Mesothelial cell of epicardium (in vitro differentiated cells): ENCODE results near the gene MED13L. TPM values are rescaled to one million over a fixed set of nuclear protein-coding genes. Genes with fewer than 3 reads are reported as not detected.

ENCODE experiments used
- DNase-seq, 2 experiments: peaks; one replicate each; pipeline ENCODE4 v3.0.0; 2021; ENCODE audit warnings: low spot score in 2 of 2; ENCODE audit not compliant: unreplicated experiment in 2 of 2
- H3K27ac Mint-ChIP-seq: 2 replicates; pipeline ENCODE4 v1.8.0; 2021; ENCODE audit warnings: mixed read lengths
- H3K27me3 Mint-ChIP-seq: 2 replicates; pipeline ENCODE4 v1.8.0; 2021; ENCODE audit warnings: low read depth, mixed read lengths
- H3K36me3 Mint-ChIP-seq: 2 replicates; pipeline ENCODE4 v1.8.0; 2021; ENCODE audit warnings: mixed read lengths
- H3K4me1 Mint-ChIP-seq: 2 replicates; pipeline ENCODE4 v1.8.0; 2021; ENCODE audit warnings: mixed read lengths
- H3K4me3 Mint-ChIP-seq: 2 replicates; pipeline ENCODE4 v1.8.0; 2021; ENCODE audit warnings: mild to moderate bottlenecking, moderate library complexity, mixed read lengths
- H3K9me3 Mint-ChIP-seq: 2 replicates; pipeline ENCODE4 v1.8.0; 2021; ENCODE audit warnings: mixed read lengths
- CTCF ChIP-seq: fragments of 200-600 bp; sonication (generic); IDR thresholded peaks from one replicate; pipeline ENCODE4 v1.5.0; 2021; ENCODE audit warnings: antibody characterized with exemption; ENCODE audit not compliant: unreplicated experiment
- total RNA-seq: library from RNA; stranded (reverse); gene quantifications from 3 replicates; pipeline ENCODE4 v1.2.1, GENCODE V29; 2021

Gene MED13L
- total RNA-seq, 1 donor from 2014 or later, result 179 TPM

- no peaks in the 10 kb centered on the region for H3K9me3 Mint-ChIP-seq
- no peak for DNase-seq
- H3K27ac Mint-ChIP-seq, result peak overlapping the region; percentile 55
- no peak for TF ChIP-seq CTCF
- no peaks in the 10 kb centered on the region for H3K36me3 Mint-ChIP-seq
- H3K27me3 Mint-ChIP-seq, result no peaks in the 10 kb centered on the region
- peaks cover 40% of the 10 kb centered on the region for H3K4me1 Mint-ChIP-seq
- H3K4me3 Mint-ChIP-seq, result no peak overlapping the region
Measured at GRCh38 chr12:116138364-116138763, 139.1 kb downstream of the MED13L start.

- Mint-ChIP-seq H3K4me3 (no peak overlapping the region), H3K27me3 (no peaks in the 10 kb centered on the region), H3K9me3 (no peaks in the 10 kb centered on the region), H3K4me1 (peaks cover 37% of the 10 kb centered on the region), H3K27ac (no peak overlapping the region), H3K36me3 (no peaks in the 10 kb centered on the region)
- TF ChIP-seq CTCF, result no peak
- DNase-seq, result no peak
Measured at GRCh38 chr12:116137318-116137717, 140.2 kb downstream of the MED13L start.

- Mint-ChIP-seq H3K27ac (no peak overlapping the region), H3K27me3 (no peaks in the 10 kb centered on the region), H3K4me3 (no peak overlapping the region), H3K36me3 (no peaks in the 10 kb centered on the region), H3K9me3 (no peaks in the 10 kb centered on the region), H3K4me1 (peaks cover 30% of the 10 kb centered on the region)
- TF ChIP-seq CTCF, result no peak
- DNase-seq, result no peak
Measured at GRCh38 chr12:116136340-116136739, 141.2 kb downstream of the MED13L start.

GRCh38 chr12:116135209-116135930, 142.1 kb downstream of the MED13L start:
- Mint-ChIP-seq H3K27me3 (no peaks in the 10 kb centered on the region), H3K4me1 (peaks cover 33% of the 10 kb centered on the region), H3K27ac (no peak overlapping the region), H3K9me3 (no peaks in the 10 kb centered on the region), H3K4me3 (no peak overlapping the region), H3K36me3 (no peaks in the 10 kb centered on the region)
- TF ChIP-seq CTCF, result no peak
- DNase-seq, result no peak

- no peak for TF ChIP-seq CTCF
- no peaks in the 10 kb centered on the region for H3K27me3 Mint-ChIP-seq
- H3K27ac Mint-ChIP-seq, result no peak overlapping the region
- no peak for DNase-seq
- no peaks in the 10 kb centered on the region for H3K36me3 Mint-ChIP-seq
- H3K4me1 Mint-ChIP-seq, result peaks cover 33% of the 10 kb centered on the region
- H3K4me3 Mint-ChIP-seq, result no peak overlapping the region
- H3K9me3 Mint-ChIP-seq, result no peaks in the 10 kb centered on the region
Measured at GRCh38 chr12:116133636-116134214, 143.8 kb downstream of the MED13L start.
